K562 (cell line): ENCODE results near the gene CD46. TPM values are rescaled to one million over a fixed set of nuclear protein-coding genes. Genes with fewer than 3 reads are reported as not detected.

ENCODE experiments used
- ATAC-seq: fragments of 200-7000 bp; cut with Tn5 transposase; 3 replicates; pipeline ENCODE4 v1.9.1; 2020; ENCODE audit warnings: moderate library complexity
- BruUV-seq: library from RNA; stranded (reverse); fragments of 400-500 nt; replicated peaks from 2 replicates; lab custom pipeline; 2021; lab: Mats Ljungman, UMichigan
- CTCF ChIA-PET: fragments of 300-600 bp; formaldehyde crosslinking; extraction: SDS; loops from one replicate; lab custom pipeline; 2021; ENCODE audit warnings: low intra/inter-chr PET ratio; lab: Yijun Ruan, JAX
- POLR2A ChIA-PET: fragments of 300-600, 350-650 bp; sonication (Branson Sonifier 250); formaldehyde crosslinking; extraction: SDS; loops from one replicate; lab custom pipeline; 2021; ENCODE audit warnings: antibody characterized with exemption, inconsistent platforms; lab: Yijun Ruan, JAX
- DNase-seq, 4 experiments: peaks; one replicate each; pipeline versions ENCODE4 v3.0.0 to v3.0.0-alpha.2; 2011 to 2018; ENCODE audit warnings: low spot score in 3 of 4, mixed read lengths in 3 of 4; ENCODE audit errors: extremely low read depth in 1 of 4
- FAIRE-seq: peaks from 2 replicates; lab custom pipeline; 2011; peaks lifted over from hg19 to GRCh38; lab: Jason Lieb, UNC
- H2AFZ ChIP-seq: 2 replicates; pipeline ENCODE4 v1.6.0; 2011; ENCODE audit warnings: low read depth, low read length, control low read depth, inconsistent platforms
- H3K27ac ChIP-seq: fragments of 200-600 bp; 3 replicates; pipeline ENCODE4 v1.8.0; 2011; ENCODE audit warnings: low read depth, mild to moderate bottlenecking, control low read depth, inconsistent platforms, low read length, moderate library complexity, mixed read lengths; ENCODE audit errors: extremely low read depth
- H3K27me3 ChIP-seq, 2 experiments: fragments of 300-600 bp in 1 of 2; 2 replicates in 1 of 2; 3 replicates in 1 of 2; pipeline versions ENCODE4 v1.6.0 to v1.8.0; 2011; ENCODE audit warnings: inconsistent platforms in 2 of 2, low read length in 2 of 2, mild to moderate bottlenecking in 1 of 2, mixed read lengths in 1 of 2, moderate library complexity in 1 of 2; ENCODE audit not compliant: control insufficient read depth in 2 of 2, insufficient read depth in 2 of 2
- H3K36me3 ChIP-seq: fragments of 300-600 bp; 3 replicates; pipeline ENCODE4 v1.8.0; 2011; ENCODE audit warnings: mild to moderate bottlenecking, low read length, inconsistent platforms; ENCODE audit not compliant: control insufficient read depth, insufficient read depth
- H3K4me1 ChIP-seq, 2 experiments: fragments of 200-600 bp in 1 of 2; replicated peaks in 1 of 2; 2 replicates in 1 of 2; 3 replicates in 1 of 2; pipeline versions ENCODE4 v1.5.1 to v1.8.0; 2011; ENCODE audit warnings: inconsistent platforms in 2 of 2, low read length in 2 of 2, mild to moderate bottlenecking in 1 of 2, mixed read lengths in 1 of 2, moderate library complexity in 1 of 2; ENCODE audit not compliant: control insufficient read depth in 2 of 2, insufficient read depth in 2 of 2
- H3K4me2 ChIP-seq: 2 replicates; pipeline ENCODE4 v1.6.1; 2011; ENCODE audit warnings: low read length, control low read depth, inconsistent platforms, mixed read lengths; ENCODE audit not compliant: insufficient read depth
- H3K4me3 ChIP-seq: fragments of 200-600 bp; sonication (generic), shearing (Covaris generic); 2 replicates; pipeline ENCODE4 v1.5.1; 2016; ENCODE audit warnings: control low read depth, inconsistent platforms
- H3K79me2 ChIP-seq: fragments of 200-600 bp; 3 replicates; pipeline ENCODE4 v1.8.0; 2011; ENCODE audit warnings: low read length, inconsistent platforms; ENCODE audit not compliant: control insufficient read depth, insufficient read depth
- H3K9ac ChIP-seq, 2 experiments: 2 replicates each; pipeline versions ENCODE4 v1.6.0 to v1.6.1; 2011; ENCODE audit warnings: low read depth in 2 of 2, low read length in 2 of 2, control low read depth in 1 of 2, inconsistent platforms in 1 of 2, mild to moderate bottlenecking in 1 of 2, mixed read lengths in 1 of 2; ENCODE audit not compliant: insufficient read depth in 1 of 2
- H3K9me1 ChIP-seq: one replicate; pipeline ENCODE4 v1.6.0; 2011; ENCODE audit warnings: inconsistent platforms, mild to moderate bottlenecking, low read length, moderate library complexity; ENCODE audit not compliant: control insufficient read depth, insufficient read depth
- H3K9me3 ChIP-seq: replicated peaks from 2 replicates; pipeline ENCODE4 v1.5.1; 2011; ENCODE audit warnings: low read depth, low read length, inconsistent platforms; ENCODE audit not compliant: control insufficient read depth, insufficient read depth
- H4K20me1 ChIP-seq: replicated peaks from 2 replicates; pipeline ENCODE4 v1.6.1; 2011; ENCODE audit warnings: low read length, inconsistent platforms, mixed read lengths; ENCODE audit not compliant: control insufficient read depth, insufficient read depth
- CEBPB ChIP-seq: fragments of 450-650 bp; IDR thresholded peaks from 2 replicates; pipeline ENCODE4 v1.6.1; 2016; ENCODE audit warnings: missing genetic modification characterization, missing compliant biosample characterization
- MAZ ChIP-seq, 2 experiments: fragments of 450-650 bp in 1 of 2; sonication (generic) in 1 of 2; formaldehyde crosslinking; IDR thresholded peaks in 1 of 2; conservative IDR thresholded peaks in 1 of 2; 2 replicates each; pipeline versions ENCODE4 v1.4.0 to v1.5.0; 2020; ENCODE audit warnings: mild to moderate bottlenecking in 1 of 2, missing genetic modification reagents in 1 of 2
- NFYB ChIP-seq: IDR thresholded peaks from 2 replicates; pipeline ENCODE4 v1.6.1; 2011; ENCODE audit warnings: mild to moderate bottlenecking, moderate library complexity; ENCODE audit not compliant: insufficient read length; ENCODE audit errors: extremely low read depth
- PHF8 ChIP-seq: fragments of 200-600 bp; sonication (generic); IDR thresholded peaks from 2 replicates; pipeline ENCODE4 v1.6.1; 2012; ENCODE audit warnings: mixed run types, mild to moderate bottlenecking, inconsistent platforms, low read length, moderate library complexity, borderline replicate concordance
- POLR2G ChIP-seq: fragments of 200-400 bp; formaldehyde crosslinking; IDR thresholded peaks from 2 replicates; pipeline ENCODE4 v1.6.1; 2017; ENCODE audit warnings: low read depth, mild to moderate bottlenecking, antibody characterized with exemption, low read length, moderate library complexity
- TEAD4 ChIP-seq, 2 experiments: sonication (generic) in 1 of 2; formaldehyde crosslinking in 1 of 2; IDR thresholded peaks; 2 replicates each; pipeline versions ENCODE4 v1.6.1 to v1.8.0; 2012 to 2022; ENCODE audit warnings: borderline replicate concordance in 1 of 2, inconsistent platforms in 1 of 2, low read length in 1 of 2, mild to moderate bottlenecking in 1 of 2, missing genetic modification reagents in 1 of 2
- YY1 ChIP-seq, 3 experiments: IDR thresholded peaks; 2 replicates each; pipeline ENCODE4 v1.6.1; 2011; ENCODE audit warnings: low read length in 2 of 3, mild to moderate bottlenecking in 2 of 3, moderate library complexity in 2 of 3, borderline replicate concordance in 1 of 3, control low read depth in 1 of 3, low read depth in 1 of 3; ENCODE audit not compliant: insufficient read depth in 3 of 3, insufficient replicate concordance in 2 of 3, control insufficient read depth in 1 of 3, insufficient read length in 1 of 3; ENCODE audit errors: extremely low read depth in 1 of 3
- ZNF431 ChIP-seq: sonication (generic); formaldehyde crosslinking; IDR thresholded peaks from 2 replicates; pipeline ENCODE4 v1.8.0; 2022; ENCODE audit warnings: mild to moderate bottlenecking, missing genetic modification reagents
- ZNF507 ChIP-seq: conservative IDR thresholded peaks from 2 replicates; pipeline ENCODE4 v1.6.1; 2017; ENCODE audit warnings: missing genetic modification characterization, missing compliant biosample characterization
- ZNF79 ChIP-seq: fragments of 250-450 bp; sonication (Bioruptor Pico); IDR thresholded peaks from 2 replicates; pipeline ENCODE4 v1.4.0; 2020; ENCODE audit warnings: low read depth, mild to moderate bottlenecking, moderate library complexity
- WGBS: fragments of 100-300 bp; shearing (Covaris generic); methylation state at CpG from one replicate; pipeline ENCODE4 v1.1.6; 2016; ENCODE audit warnings: low coverage, mixed read lengths; ENCODE audit not compliant: insufficient coverage; ENCODE audit errors: missing lambda C conversion rate; 5-methylcytosine and 5-hydroxymethylcytosine counted together
- in situ Hi-C: fragments of 300-500 bp; cut with MboI; formaldehyde crosslinking; loops from 4 replicates; pipeline ENCODE4 v1.15.0; 2018; ENCODE audit warnings: inconsistent platforms, mixed read lengths
- intact Hi-C: fragments of 100-400 bp; cut with micrococcal nuclease; formaldehyde crosslinking; loops from 2 replicates; pipeline ENCODE4 v1.14.2; 2022
- polyA plus RNA-seq, 8 experiments: library from polyadenylated mRNA; depleted of rRNA in 4 of 8; stranded (reverse) in 5 of 8; unstranded in 3 of 8; fragments of >200 nt; fragmentation: Nextera tagmentation in 2 of 8; fragmentation: Illumina TruSeq in 1 of 8; extraction: Ambion mirVana in 2 of 8; extraction: Trizol in 1 of 8; gene quantifications; 2 replicates each; pipeline versions ENCODE4 v1.2.1 to v1.2.3, GENCODE V29; 2011 to 2014; ENCODE audit warnings: inconsistent platforms in 1 of 8, missing spikeins in 1 of 8
- total RNA-seq, 7 experiments: library from RNA; depleted of rRNA in 6 of 7; stranded (reverse); fragments of >200 nt in 6 of 7; fragmentation: Illumina TruSeq in 2 of 7; extraction: Trizol in 2 of 7; gene quantifications; 2 replicates each; pipeline versions ENCODE4 v1.2.1 to v1.2.3, GENCODE V29; 2011 to 2021; ENCODE audit warnings: low replicate concordance in 1 of 7
- TF ChIP-seq, protein P1 (sequence below): fragments of 250-450 bp; sonication (Bioruptor Pico); IDR thresholded peaks from 2 replicates; pipeline ENCODE4 v1.4.0; 2020; ENCODE audit warnings: borderline replicate concordance
- TF ChIP-seq, protein P2 (sequence below): fragments of 250-450 bp; sonication (Bioruptor Pico); IDR thresholded peaks from 2 replicates; pipeline ENCODE4 v1.4.0; 2020
- TF ChIP-seq, protein P3 (sequence below): fragments of 250-450 bp; sonication (Bioruptor Pico); IDR thresholded peaks from 2 replicates; pipeline ENCODE4 v1.4.0; 2020; ENCODE audit warnings: mild to moderate bottlenecking, moderate library complexity

Gene CD46
- total and polyA plus RNA-seq, 9 of the 15 experiments (the other 6 are each of a cell fraction or from before 2014, with no cell fraction given) = 87.9 to 374 (median 156) TPM

DNA sequence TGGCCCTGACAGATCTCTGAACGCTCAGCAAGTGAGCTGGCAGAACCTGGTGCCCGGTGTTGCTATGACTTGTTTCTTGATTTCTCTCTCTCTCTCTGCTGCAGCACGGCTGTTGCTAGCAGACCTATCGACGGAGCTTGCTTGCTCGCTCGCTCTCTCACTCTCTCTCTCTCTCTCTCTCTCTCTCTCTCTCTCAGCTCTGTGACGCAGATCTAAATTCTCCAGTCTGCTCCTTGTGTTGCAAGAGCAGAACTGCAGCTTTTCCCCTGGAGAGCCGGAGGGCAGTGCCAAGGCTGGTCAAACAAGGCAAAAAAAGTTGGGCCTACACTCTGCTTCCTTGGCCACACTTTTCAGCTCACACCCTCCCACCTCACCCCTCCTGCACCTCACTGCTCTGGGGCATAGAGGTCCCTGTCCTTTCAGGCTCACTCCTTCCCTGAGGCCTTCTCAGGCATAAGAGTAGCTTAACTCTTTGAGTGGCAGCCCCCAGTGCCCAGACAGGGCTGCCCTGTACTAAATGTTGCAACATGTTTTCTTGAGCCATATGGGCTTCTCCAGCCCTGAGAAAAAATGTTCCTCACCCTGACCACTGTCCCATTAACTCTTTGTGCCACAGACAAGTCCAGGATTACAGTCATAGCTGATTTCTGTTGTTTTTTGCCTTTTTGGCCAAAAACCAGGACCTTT, 72.2 kb downstream of the CD46 start:
- H3K27me3 ChIP-seq = no peaks in the 10 kb centered on the region
- H3K9ac ChIP-seq = peak overlapping the region; percentile 14 to 76; a peak in 1 of 4 replicates
- H3K9me3 ChIP-seq = no peaks in the 10 kb centered on the region
- H3K27ac ChIP-seq = peak overlapping the region; percentile 82; the same call in 2 of the 3 replicates
- peak in 1 of 4 experiments; percentile 51 for DNase-seq
- intact Hi-C loops (no loop called here), in situ Hi-C loops (loop anchor here (10.0 kb wide), 1 partner anchor 1831 kb away; the partner anchor contains the start of gene LAMB3)
- ChIA-PET CTCF (no interaction called here), POLR2A (interaction anchor here (0.6 to 2.0 kb wide), 5 partner anchors 8 to 112 kb away, joined by 4 to 12 read pairs (median 5); no protein-coding TSS in a partner anchor)
- peaks cover 23% of the 10 kb centered on the region for H3K79me2 ChIP-seq
- FAIRE-seq = no peak
- no peaks in the 10 kb centered on the region for H3K9me1 ChIP-seq
- 72% methylated on average over 5 of the region's 9 CpGs for WGBS
- H3K4me1 ChIP-seq = peaks cover 50 to 66% of the 10 kb centered on the region in 2 experiments
- H4K20me1 ChIP-seq = no peaks in the 10 kb centered on the region
- BruUV-seq = no TSS peak
- H3K4me3 ChIP-seq = no peak overlapping the region
- peak overlapping the region; percentile 2; the same call in 1 of the 2 replicates for H3K4me2 ChIP-seq
- H2AFZ ChIP-seq = no peak overlapping the region; the same call in 1 of the 2 replicates
- ATAC-seq = no peak
- H3K36me3 ChIP-seq = no peaks in the 10 kb centered on the region
- TF ChIP-seq MAZ (CRISPR knock-in tag; conservative IDR thresholded peaks at IDR 0.05 in 1 of 2, IDR thresholded peaks at IDR 0.05 in 1 of 2) = 0 out of 4 replicates have a peak, but pooled peaks of 1 of the 2 experiments have one; percentile 29
- no peak for TF ChIP-seq ZNF507
- TF ChIP-seq, protein P1, sequence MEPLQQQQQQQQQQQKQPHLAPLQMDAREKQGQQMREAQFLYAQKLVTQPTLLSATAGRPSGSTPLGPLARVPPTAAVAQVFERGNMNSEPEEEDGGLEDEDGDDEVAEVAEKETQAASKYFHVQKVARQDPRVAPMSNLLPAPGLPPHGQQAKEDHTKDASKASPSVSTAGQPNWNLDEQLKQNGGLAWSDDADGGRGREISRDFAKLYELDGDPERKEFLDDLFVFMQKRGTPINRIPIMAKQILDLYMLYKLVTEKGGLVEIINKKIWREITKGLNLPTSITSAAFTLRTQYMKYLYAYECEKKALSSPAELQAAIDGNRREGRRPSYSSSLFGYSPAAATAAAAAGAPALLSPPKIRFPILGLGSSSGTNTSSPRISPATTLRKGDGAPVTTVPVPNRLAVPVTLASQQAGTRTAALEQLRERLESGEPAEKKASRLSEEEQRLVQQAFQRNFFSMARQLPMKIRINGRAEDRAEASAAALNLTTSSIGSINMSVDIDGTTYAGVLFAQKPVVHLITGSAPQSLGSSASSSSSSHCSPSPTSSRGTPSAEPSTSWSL = no peak
- no peak for TF ChIP-seq NFYB
- TF ChIP-seq ZNF431 (CRISPR knock-in tag) = no peak
- TF ChIP-seq, protein P2, sequence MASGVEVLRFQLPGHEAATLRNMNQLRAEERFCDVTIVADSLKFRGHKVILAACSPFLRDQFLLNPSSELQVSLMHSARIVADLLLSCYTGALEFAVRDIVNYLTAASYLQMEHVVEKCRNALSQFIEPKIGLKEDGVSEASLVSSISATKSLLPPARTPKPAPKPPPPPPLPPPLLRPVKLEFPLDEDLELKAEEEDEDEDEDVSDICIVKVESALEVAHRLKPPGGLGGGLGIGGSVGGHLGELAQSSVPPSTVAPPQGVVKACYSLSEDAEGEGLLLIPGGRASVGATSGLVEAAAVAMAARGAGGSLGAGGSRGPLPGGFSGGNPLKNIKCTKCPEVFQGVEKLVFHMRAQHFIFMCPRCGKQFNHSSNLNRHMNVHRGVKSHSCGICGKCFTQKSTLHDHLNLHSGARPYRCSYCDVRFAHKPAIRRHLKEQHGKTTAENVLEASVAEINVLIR (CRISPR knock-in tag) = no peak
- peak; percentile 69 for TF ChIP-seq CEBPB (tag)
- no peak for TF ChIP-seq YY1 (IDR thresholded peaks at IDR 0.05; ENCODE audit: borderline replicate concordance in 1 of 3, control insufficient read depth in 1 of 3, extremely low read depth in 1 of 3, insufficient read depth in 3 of 3, insufficient read length in 1 of 3, insufficient replicate concordance in 2 of 3, low read depth in 1 of 3, low read length in 2 of 3)
- no peak for TF ChIP-seq POLR2G
- TF ChIP-seq PHF8 = no peak
- no peak for TF ChIP-seq TEAD4 (IDR thresholded peaks at IDR 0.05; ENCODE audit: low read length)
- TF ChIP-seq TEAD4 (CRISPR knock-in tag; IDR thresholded peaks at IDR 0.05; ENCODE audit: borderline replicate concordance) = 0 out of 2 replicates have a peak, but pooled peaks have one; percentile 23
- no peak; the same call in 1 of the 2 replicates for TF ChIP-seq ZNF79 (CRISPR knock-in tag)
- TF ChIP-seq, protein P3, sequence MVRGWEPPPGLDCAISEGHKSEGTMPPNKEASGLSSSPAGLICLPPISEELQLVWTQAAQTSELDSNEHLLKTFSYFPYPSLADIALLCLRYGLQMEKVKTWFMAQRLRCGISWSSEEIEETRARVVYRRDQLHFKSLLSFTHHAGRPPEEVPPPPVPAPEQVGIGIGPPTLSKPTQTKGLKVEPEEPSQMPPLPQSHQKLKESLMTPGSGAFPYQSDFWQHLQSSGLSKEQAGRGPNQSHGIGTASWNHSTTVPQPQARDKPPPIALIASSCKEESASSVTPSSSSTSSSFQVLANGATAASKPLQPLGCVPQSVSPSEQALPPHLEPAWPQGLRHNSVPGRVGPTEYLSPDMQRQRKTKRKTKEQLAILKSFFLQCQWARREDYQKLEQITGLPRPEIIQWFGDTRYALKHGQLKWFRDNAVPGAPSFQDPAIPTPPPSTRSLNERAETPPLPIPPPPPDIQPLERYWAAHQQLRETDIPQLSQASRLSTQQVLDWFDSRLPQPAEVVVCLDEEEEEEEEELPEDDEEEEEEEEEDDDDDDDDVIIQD (CRISPR knock-in tag) = no peak
